H1 (cell line): ENCODE data around the gene SFMBT2. TPM values are rescaled to one million over a fixed set of nuclear protein-coding genes. Genes with fewer than 3 reads are reported as not detected.

Experiments used
- CTCF ChIA-PET: fragments of 300-600 bp; sonication (Branson Sonifier 250); formaldehyde crosslinking; loops from one replicate; lab custom pipeline; 2021; ENCODE audit not compliant: partially characterized antibody; lab: Charles Lee
- POLR2A ChIA-PET: fragments of 300-600 bp; sonication (Branson Sonifier 250); formaldehyde crosslinking; loops from one replicate; lab custom pipeline; 2021; ENCODE audit warnings: inconsistent platforms; ENCODE audit not compliant: partially characterized antibody; lab: Charles Lee
- DNase-seq, 2 experiments: peaks; one replicate each; pipeline versions ENCODE4 v3.0.0 to v3.0.0-alpha.2; 2010 to 2022; ENCODE audit warnings: low spot score in 2 of 2, low read depth in 1 of 2, mixed read lengths in 1 of 2
- FAIRE-seq: peaks from 2 replicates; lab custom pipeline; 2011; peaks lifted over from hg19 to GRCh38; lab: Jason Lieb, UNC
- H2AFZ ChIP-seq: 2 replicates; pipeline ENCODE4 v1.8.1; 2012; ENCODE audit warnings: low read length, inconsistent platforms
- H2AK5ac ChIP-seq: 2 replicates; pipeline ENCODE4 v1.6.1; 2013; ENCODE audit warnings: low read depth, low read length
- H2BK120ac ChIP-seq: replicated peaks from 2 replicates; pipeline ENCODE3; 2013; ENCODE audit warnings: low read depth, low read length, inconsistent platforms
- H2BK12ac ChIP-seq: 2 replicates; pipeline ENCODE4 v1.6.1; 2013; ENCODE audit warnings: low read depth, low read length
- H2BK15ac ChIP-seq: 2 replicates; pipeline ENCODE4 v1.6.1; 2013; ENCODE audit warnings: low read length
- H2BK20ac ChIP-seq: 2 replicates; pipeline ENCODE4 v1.6.1; 2013; ENCODE audit warnings: low read length
- H2BK5ac ChIP-seq: 2 replicates; pipeline ENCODE4 v1.6.1; 2013; ENCODE audit warnings: low read depth, low read length
- H3K14ac ChIP-seq: 2 replicates; pipeline ENCODE4 v1.6.1; 2013; ENCODE audit warnings: inconsistent platforms; ENCODE audit not compliant: insufficient read length
- H3K18ac ChIP-seq: 2 replicates; pipeline ENCODE4 v1.6.1; 2013; ENCODE audit warnings: low read length; ENCODE audit errors: extremely low read depth
- H3K23ac ChIP-seq: 2 replicates; pipeline ENCODE4 v1.6.1; 2013; ENCODE audit warnings: inconsistent platforms; ENCODE audit not compliant: insufficient read length
- H3K23me2 ChIP-seq: 2 replicates; pipeline ENCODE4 v1.6.1; 2013; ENCODE audit warnings: low read depth, low read length
- H3K27ac ChIP-seq: 2 replicates; pipeline ENCODE4 v1.6.1; 2011; ENCODE audit warnings: low read depth, low read length, inconsistent platforms
- H3K27me3 ChIP-seq, 4 experiments: replicated peaks in 1 of 4; 1 replicate in 1 of 4; 2 replicates in 3 of 4; pipeline versions ENCODE4 v1.6.1 to v1.8.1; 2011 to 2013; ENCODE audit warnings: low read length in 3 of 4, mild to moderate bottlenecking in 3 of 4, inconsistent platforms in 2 of 4, mixed read lengths in 2 of 4, moderate library complexity in 1 of 4; ENCODE audit not compliant: control insufficient read depth in 3 of 4, insufficient read depth in 3 of 4; ENCODE audit errors: extremely low read depth in 1 of 4
- H3K36me3 ChIP-seq, 4 experiments: 2 replicates each; pipeline versions ENCODE4 v1.6.1 to v1.8.1; 2011 to 2013; ENCODE audit warnings: mild to moderate bottlenecking in 4 of 4, low read length in 3 of 4, moderate library complexity in 2 of 4, control low read depth in 1 of 4, inconsistent platforms in 1 of 4; ENCODE audit not compliant: insufficient read depth in 4 of 4, control insufficient read depth in 2 of 4
- H3K4ac ChIP-seq: replicated peaks from 2 replicates; pipeline ENCODE3; 2013; ENCODE audit warnings: low read length, low read depth, mixed read lengths, inconsistent platforms; ENCODE audit not compliant: insufficient read length
- H3K4me1 ChIP-seq, 4 experiments: replicated peaks in 1 of 4; 1 replicate in 1 of 4; 2 replicates in 3 of 4; pipeline versions ENCODE4 v1.6.1 to v1.8.1; 2011 to 2013; ENCODE audit warnings: low read length in 3 of 4, inconsistent platforms in 2 of 4, mixed read lengths in 1 of 4; ENCODE audit not compliant: insufficient read depth in 4 of 4, control insufficient read depth in 3 of 4
- H3K4me2 ChIP-seq, 2 experiments: 2 replicates each; pipeline versions ENCODE4 v1.6.1 to v1.8.1; 2011 to 2013; ENCODE audit warnings: low read depth in 2 of 2, low read length in 2 of 2, control low read depth in 1 of 2, inconsistent platforms in 1 of 2, mild to moderate bottlenecking in 1 of 2; ENCODE audit not compliant: insufficient read depth in 1 of 2
- H3K4me3 ChIP-seq, 4 experiments: fragments of 200-600, 300-600 bp in 1 of 4; sonication (generic), shearing (Covaris generic), sonication (Bioruptor Twin) in 1 of 4; 2 replicates each; pipeline versions ENCODE4 v1.5.1 to v1.8.1; 2011 to 2016; ENCODE audit warnings: low read length in 4 of 4, low read depth in 3 of 4, control low read depth in 2 of 4, inconsistent platforms in 2 of 4, mild to moderate bottlenecking in 2 of 4, mixed read lengths in 1 of 4, moderate library complexity in 1 of 4; ENCODE audit not compliant: insufficient read depth in 2 of 4; ENCODE audit errors: extremely low read depth in 1 of 4
- H3K56ac ChIP-seq: replicated peaks from 2 replicates; pipeline ENCODE3; 2013; ENCODE audit warnings: low read depth, mild to moderate bottlenecking, mixed read lengths, low read length, inconsistent platforms; ENCODE audit not compliant: insufficient read length
- H3K79me1 ChIP-seq: 2 replicates; pipeline ENCODE4 v1.6.1; 2013; ENCODE audit warnings: low read depth, low read length, control low read depth
- H3K79me2 ChIP-seq, 2 experiments: 2 replicates each; pipeline versions ENCODE4 v1.6.1 to v1.8.1; 2012 to 2013; ENCODE audit warnings: low read length in 2 of 2, mild to moderate bottlenecking in 2 of 2, inconsistent platforms in 1 of 2; ENCODE audit not compliant: insufficient read depth in 2 of 2, control insufficient read depth in 1 of 2
- H3K9ac ChIP-seq, 4 experiments: replicated peaks in 1 of 4; 1 replicate in 1 of 4; 2 replicates in 3 of 4; pipeline versions ENCODE4 v1.6.1 to v1.8.1; 2011 to 2013; ENCODE audit warnings: low read depth in 3 of 4, low read length in 3 of 4, control low read depth in 2 of 4, mild to moderate bottlenecking in 2 of 4, moderate library complexity in 2 of 4, inconsistent platforms in 1 of 4; ENCODE audit errors: extremely low read depth in 1 of 4
- H3K9me3 ChIP-seq, 2 experiments: 2 replicates each; pipeline versions ENCODE4 v1.6.1 to v1.8.1; 2012 to 2013; ENCODE audit warnings: mild to moderate bottlenecking in 2 of 2, moderate library complexity in 2 of 2, control low read depth in 1 of 2, inconsistent platforms in 1 of 2, low read depth in 1 of 2, low read length in 1 of 2, mixed read lengths in 1 of 2; ENCODE audit not compliant: insufficient read depth in 2 of 2
- H4K20me1 ChIP-seq, 2 experiments: replicated peaks in 1 of 2; 2 replicates each; pipeline versions ENCODE3 to v1.8.1; 2011 to 2013; ENCODE audit warnings: inconsistent platforms in 2 of 2, low read length in 2 of 2, mild to moderate bottlenecking in 1 of 2; ENCODE audit not compliant: insufficient read depth in 2 of 2, control insufficient read depth in 1 of 2
- H4K5ac ChIP-seq: 2 replicates; pipeline ENCODE4 v1.6.1; 2013; ENCODE audit warnings: low read length, low read depth, mixed read lengths, inconsistent platforms; ENCODE audit not compliant: insufficient read length
- H4K8ac ChIP-seq: 2 replicates; pipeline ENCODE4 v1.8.0; 2013; ENCODE audit warnings: mild to moderate bottlenecking, moderate library complexity, low read length, inconsistent platforms; ENCODE audit not compliant: insufficient read depth; ENCODE audit errors: extremely low read depth
- H4K91ac ChIP-seq: replicated peaks from 2 replicates; pipeline ENCODE3; 2013; ENCODE audit warnings: low read length, mixed read lengths, inconsistent platforms; ENCODE audit not compliant: insufficient read length
- ATF2 ChIP-seq: IDR thresholded peaks from 2 replicates; pipeline ENCODE4 v1.6.1; 2012; ENCODE audit warnings: low read length, inconsistent platforms
- ATF3 ChIP-seq: IDR thresholded peaks from 2 replicates; pipeline ENCODE4 v1.6.1; 2011; ENCODE audit warnings: low read depth, mild to moderate bottlenecking, low read length; ENCODE audit not compliant: insufficient read depth
- CBX8 ChIP-seq: fragments of 300-800, 300-1000 bp; sonication (generic); IDR thresholded peaks from 2 replicates; pipeline ENCODE4 v1.7.1; 2016; ENCODE audit warnings: low read depth, low read length, borderline replicate concordance
- JUND ChIP-seq: IDR thresholded peaks from 2 replicates; pipeline ENCODE4 v1.6.1; 2011; ENCODE audit warnings: mild to moderate bottlenecking, improper control_type of control experiment, low read length
- TEAD4 ChIP-seq: IDR thresholded peaks from 2 replicates; pipeline ENCODE4 v1.6.1; 2012; ENCODE audit warnings: low read depth, low read length, inconsistent platforms, mixed read lengths
- WGBS, 2 experiments: shearing (Covaris generic) in 1 of 2; methylation state at CpG; one replicate each; pipeline versions ENCODE4 v1.1.6 to v1.1.7; 2013 to 2015; ENCODE audit warnings: low lambda C conversion rate in 2 of 2, mixed read lengths in 2 of 2, inconsistent platforms in 1 of 2, low coverage in 1 of 2, missing lambda C conversion rate in 1 of 2; ENCODE audit not compliant: insufficient replicate concordance in 2 of 2, insufficient coverage in 1 of 2, insufficient read length in 1 of 2; ENCODE audit errors: extremely low coverage in 1 of 2, missing lambda C conversion rate in 1 of 2; 5-methylcytosine and 5-hydroxymethylcytosine counted together
- polyA plus RNA-seq, 7 experiments: library from polyadenylated mRNA; depleted of rRNA in 3 of 7; stranded (reverse) in 5 of 7; unstranded in 2 of 7; fragments of >200 nt in 5 of 7; fragments of 200-250 nt in 2 of 7; gene quantifications; 1 replicate in 5 of 7; 2 replicates in 1 of 7; 4 replicates in 1 of 7; pipeline versions ENCODE4 v1.2.1 to v1.2.3, GENCODE V29; 2011 to 2013; ENCODE audit warnings: missing spikeins in 2 of 7, mixed read lengths in 2 of 7
- total RNA-seq: library from RNA; stranded (reverse); fragmentation: NEBNext Ultra II Directional; extraction: Animal tissue kit (Norgen Biotek cat#: 25700); gene quantifications from 2 replicates; pipeline ENCODE4 v1.2.1, GENCODE V29; 2021

The SFMBT2 gene
- total and polyA plus RNA-seq, 2 of the 8 experiments (the other 6 are each of a cell fraction or from before 2014, with no cell fraction given), result 2.9 to 11.0 TPM

- no peak overlapping the region for H3K9ac ChIP-seq
- DNase-seq (no peak), FAIRE-seq (no peak)
- no peak overlapping the region for H2BK120ac ChIP-seq
- no peaks in the 10 kb centered on the region for H3K79me2 ChIP-seq
- H4K20me1 ChIP-seq, result peaks cover 0 to 2% of the 10 kb centered on the region in 2 experiments
- no peak overlapping the region for H3K23ac ChIP-seq
- no peak overlapping the region for H3K4me3 ChIP-seq
- H3K4ac ChIP-seq, result no peak overlapping the region
- H2BK5ac ChIP-seq, result no peak overlapping the region
- H2BK12ac ChIP-seq, result no peak overlapping the region
- H3K14ac ChIP-seq, result no peak overlapping the region
- no peak overlapping the region for H4K91ac ChIP-seq
- H3K18ac ChIP-seq, result no peak overlapping the region
- no peaks in the 10 kb centered on the region for H3K23me2 ChIP-seq
- H3K27ac ChIP-seq, result no peak overlapping the region
- H3K36me3 ChIP-seq, result peaks cover 0 to 4% (median 0%) of the 10 kb centered on the region in 4 experiments; a peak in 1 of 8 replicates
- no peaks in the 10 kb centered on the region; the same call in 1 of the 2 replicates for H3K79me1 ChIP-seq
- no peak overlapping the region for H4K8ac ChIP-seq
- no peaks in the 10 kb centered on the region for H3K27me3 ChIP-seq
- H2AK5ac ChIP-seq, result no peak overlapping the region
- no peak overlapping the region for H3K56ac ChIP-seq
- ChIA-PET CTCF (interaction anchor here (1.3 to 2.3 kb wide), 2 partner anchors 11 to 13 kb away, joined by 4 to 7 read pairs; no protein-coding TSS in a partner anchor), POLR2A (no interaction called here)
- no peak overlapping the region for H3K4me2 ChIP-seq
- no peak overlapping the region for H2BK15ac ChIP-seq
- H3K4me1 ChIP-seq, result peaks cover 0 to 1% (median 0%) of the 10 kb centered on the region in 4 experiments; a peak in 1 of 7 replicates
- WGBS, 2 experiments, result 96% methylated on average over 10 of the region's 10 CpGs; no CpG with 5 or more reads in 1 of the 2 experiments
- no peak overlapping the region for H2AFZ ChIP-seq
- H4K5ac ChIP-seq, result no peak overlapping the region
- no peak overlapping the region for H2BK20ac ChIP-seq
- TF ChIP-seq ATF2, result no peak
- no peak for TF ChIP-seq JUND
- no peak for TF ChIP-seq ATF3
- TF ChIP-seq CBX8, result no peak
- no peak for TF ChIP-seq TEAD4
- no peaks in the 10 kb centered on the region for H3K9me3 ChIP-seq
Measured at GRCh38 chr10:7345717-7346116, 65.1 kb downstream of the SFMBT2 start.
